Stimulated activated CD8-positive, alpha-beta memory T cell treated with anti-CD3 and anti-CD28 coated beads, Interleukin-15, amount 100 ng/mL, for 1 hour (primary cell): ENCODE data around the gene USH2A.

Source experiments
- DNase-seq: peaks from one replicate; pipeline ENCODE4 v3.0.0-alpha.2; 2020; ENCODE audit warnings: low read depth

The USH2A gene

DNA sequence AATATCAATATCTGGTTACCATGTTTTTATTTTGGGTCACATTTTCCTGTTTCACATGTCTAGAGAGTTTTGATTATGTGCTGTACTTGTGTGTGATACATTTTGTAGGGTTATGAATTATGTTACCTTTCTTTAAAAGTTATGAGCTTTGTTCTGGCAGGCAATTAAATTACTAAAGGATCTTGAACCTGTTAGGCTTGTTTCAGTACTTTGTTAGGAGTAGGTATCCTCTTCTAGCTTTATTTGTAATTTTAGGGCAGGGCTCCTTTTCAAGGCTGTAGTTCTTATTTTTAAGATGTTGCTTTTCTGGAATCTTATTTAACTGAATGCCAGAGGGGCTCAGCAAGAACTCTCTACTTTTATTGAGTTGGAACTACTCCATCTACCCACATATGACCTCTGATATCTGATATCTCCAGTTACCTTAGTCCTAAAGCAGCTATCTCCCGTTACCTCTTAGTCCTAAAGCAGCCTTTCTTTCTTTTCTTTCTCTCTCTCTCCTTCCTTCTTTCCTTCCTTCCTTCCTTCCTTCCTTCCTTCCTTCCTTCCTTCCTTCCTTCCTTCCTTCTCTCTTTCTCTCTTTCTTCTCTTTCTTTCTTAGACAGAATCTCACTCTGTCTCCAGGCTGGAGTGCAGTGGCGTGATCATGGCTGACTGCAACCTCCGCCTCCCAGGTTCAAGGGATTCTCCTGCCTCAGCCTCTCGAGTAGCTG is 832.3 kb downstream of the USH2A start:
- DNase-seq: no peak

DNA sequence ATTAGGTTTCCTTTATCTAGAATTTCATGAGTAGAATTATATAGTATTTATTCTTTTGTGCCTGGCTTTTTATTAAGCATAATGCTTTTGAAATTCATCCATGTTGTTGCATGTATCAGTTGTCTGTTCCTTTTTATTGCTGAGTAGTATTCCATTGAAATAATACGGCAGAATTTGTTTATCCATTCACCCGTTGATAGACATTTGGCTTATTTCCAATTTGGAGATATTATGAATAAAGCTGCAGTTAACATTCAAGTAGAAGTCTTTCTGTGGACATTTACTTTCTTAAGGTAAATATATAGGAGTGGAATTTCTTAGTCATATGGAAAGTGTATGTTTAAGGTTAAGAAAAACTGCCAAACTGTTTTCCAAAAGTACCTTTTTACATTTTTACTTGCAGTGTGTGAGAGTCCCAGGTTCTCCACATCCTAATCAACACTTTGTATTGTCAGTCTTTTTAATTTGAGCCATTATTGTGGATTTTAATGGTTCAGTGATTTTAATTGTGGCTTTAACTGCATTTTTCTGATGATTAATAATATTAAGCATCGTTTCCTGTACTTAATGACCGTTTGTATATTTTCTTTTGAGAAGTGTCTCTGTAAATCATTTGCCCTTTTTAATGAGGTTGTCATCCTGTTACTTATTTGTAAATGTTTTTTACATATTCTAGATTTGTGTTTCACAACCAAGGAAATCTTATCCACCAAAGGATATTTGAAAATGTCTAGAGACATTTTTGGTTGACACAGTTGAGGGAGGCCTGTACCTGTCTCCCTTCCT is 833.4 kb downstream of the USH2A start:
- no peak for DNase-seq

DNA sequence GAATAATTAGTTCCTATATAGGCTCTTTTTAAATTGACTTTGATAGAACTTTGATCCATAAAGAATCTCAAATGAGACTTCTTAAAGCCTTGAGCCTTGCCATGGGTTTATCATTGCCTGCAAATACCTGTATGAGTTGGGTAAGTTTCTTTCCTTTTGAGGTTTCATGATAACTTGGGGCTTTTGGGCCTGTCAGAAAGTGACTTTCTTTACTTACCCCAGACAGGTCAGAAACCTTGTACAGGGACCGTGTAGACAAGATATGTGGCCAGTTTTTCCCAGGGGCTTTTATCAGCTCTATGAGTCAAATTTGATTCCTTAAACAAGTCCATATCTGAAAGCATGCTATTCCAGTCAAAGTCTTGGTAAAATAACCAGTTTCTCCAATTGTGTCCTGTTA is 838.9 kb downstream of the USH2A start:
- DNase-seq: no peak

DNA sequence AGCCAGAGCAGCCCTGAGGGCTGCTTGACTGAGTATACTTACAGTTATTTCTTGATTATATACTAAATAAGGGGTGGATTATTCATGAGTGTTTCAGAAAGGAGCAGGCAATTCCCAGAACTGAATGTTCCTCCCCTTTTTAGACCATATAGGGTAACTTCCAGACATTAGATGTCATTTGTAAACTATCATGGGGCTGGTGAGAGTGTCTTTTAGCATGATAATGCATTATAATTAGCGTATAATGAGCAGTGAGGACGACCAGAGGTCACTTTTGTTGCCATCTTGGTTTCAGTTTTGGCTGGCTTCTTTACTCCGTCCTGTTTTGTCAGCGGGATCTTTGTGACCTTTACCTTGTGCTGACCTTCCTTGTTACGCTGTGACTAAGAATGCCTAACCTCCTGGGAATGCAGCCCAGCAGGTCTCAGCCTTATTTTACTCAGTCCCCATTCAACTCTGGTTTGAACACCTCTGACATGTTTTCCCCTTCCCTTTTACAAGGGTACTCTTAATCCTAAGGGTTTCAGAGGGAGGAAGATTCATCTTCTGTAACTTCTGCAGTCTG is 840.0 kb downstream of the USH2A start:
- no peak for DNase-seq

DNA sequence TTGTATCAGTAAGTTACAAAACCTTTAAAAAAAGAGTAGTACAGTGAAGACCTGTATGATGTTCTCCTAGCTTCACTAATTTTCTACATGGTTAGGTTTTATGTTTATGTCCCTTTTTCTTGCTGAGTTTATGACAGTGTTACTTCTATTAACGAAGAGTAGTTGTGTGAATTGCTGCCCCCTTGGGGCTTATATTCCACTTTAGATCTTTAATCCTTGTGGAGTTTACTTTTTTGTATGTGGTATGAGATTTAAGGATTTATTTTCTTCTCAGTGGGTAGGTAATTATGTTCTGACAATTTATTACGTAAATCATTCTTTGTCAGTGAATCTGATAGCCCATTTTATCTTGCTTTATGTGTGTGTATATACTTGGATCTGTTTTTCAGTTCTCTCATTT is 841.4 kb downstream of the USH2A start:
- no peak for DNase-seq
